HepG2 (cell line): ENCODE measurements around the gene FIGLA. TPM values are rescaled to one million over a fixed set of nuclear protein-coding genes. Genes with fewer than 3 reads are reported as not detected.

Experiments used
- ADNP ChIP-seq: sonication (generic); formaldehyde crosslinking; IDR thresholded peaks from 2 replicates; pipeline ENCODE4 v1.4.0; 2020; ENCODE audit warnings: missing genetic modification reagents
- ATF1 ChIP-seq: IDR thresholded peaks from 2 replicates; pipeline ENCODE4 v1.6.1; 2016; ENCODE audit warnings: mild to moderate bottlenecking, control low read depth
- CENPBD1 ChIP-seq: sonication (generic); formaldehyde crosslinking; IDR thresholded peaks from 2 replicates; pipeline ENCODE4 v1.8.0; 2022; ENCODE audit warnings: missing genetic modification reagents, low read depth, mild to moderate bottlenecking, borderline replicate concordance
- CREM ChIP-seq, 2 experiments: sonication (generic) in 1 of 2; formaldehyde crosslinking in 1 of 2; IDR thresholded peaks; 2 replicates each; pipeline versions ENCODE4 v1.4.0 to v1.6.1; 2016 to 2020; ENCODE audit warnings: antibody characterized with exemption in 1 of 2, mild to moderate bottlenecking in 1 of 2, missing genetic modification reagents in 1 of 2
- CSRNP2 ChIP-seq: sonication (generic); formaldehyde crosslinking; conservative IDR thresholded peaks from 2 replicates; pipeline ENCODE4 v1.8.0; 2022; ENCODE audit warnings: low read depth, missing genetic modification reagents
- GATAD2A ChIP-seq: IDR thresholded peaks from 2 replicates; pipeline ENCODE4 v1.6.1; 2016
- MYC ChIP-seq: sonication (generic); formaldehyde crosslinking; IDR thresholded peaks from 2 replicates; pipeline ENCODE4 v1.9.0; 2021; ENCODE audit warnings: missing genetic modification reagents, borderline replicate concordance
- PHF20 ChIP-seq: sonication (generic); formaldehyde crosslinking; IDR thresholded peaks from 2 replicates; pipeline ENCODE4 v1.5.0; 2020; ENCODE audit warnings: mild to moderate bottlenecking, missing genetic modification reagents
- POGK ChIP-seq: sonication (generic); formaldehyde crosslinking; conservative IDR thresholded peaks from 2 replicates; pipeline ENCODE4 v1.8.0; 2022; ENCODE audit warnings: mild to moderate bottlenecking, moderate library complexity, missing genetic modification reagents
- SETDB1 ChIP-seq: sonication (generic); formaldehyde crosslinking; IDR thresholded peaks from 2 replicates; pipeline ENCODE4 v1.5.1; 2020; ENCODE audit warnings: missing genetic modification reagents, mild to moderate bottlenecking, borderline replicate concordance
- SRSF1 ChIP-seq: fragments of 200-400 bp; formaldehyde crosslinking; optimal IDR thresholded peaks from 2 replicates; pipeline ENCODE3; 2017; ENCODE audit warnings: mild to moderate bottlenecking, low read depth, low read length, moderate library complexity
- TEAD2 ChIP-seq: sonication (generic); formaldehyde crosslinking; IDR thresholded peaks from 2 replicates; pipeline ENCODE4 v1.9.0; 2021; ENCODE audit warnings: missing genetic modification reagents
- TFDP1 ChIP-seq: IDR thresholded peaks from 2 replicates; pipeline ENCODE4 v1.6.1; 2016; ENCODE audit warnings: missing compliant biosample characterization, missing genetic modification reagents, borderline replicate concordance
- U2AF1 ChIP-seq: fragments of 200-400 bp; formaldehyde crosslinking; optimal IDR thresholded peaks from 2 replicates; pipeline ENCODE3; 2017; ENCODE audit warnings: mild to moderate bottlenecking, low read depth, low read length
- YEATS4 ChIP-seq: sonication (generic); formaldehyde crosslinking; IDR thresholded peaks from 2 replicates; pipeline ENCODE4 v1.4.0; 2020; ENCODE audit warnings: missing genetic modification reagents, borderline replicate concordance
- ZBTB25 ChIP-seq: IDR thresholded peaks from 2 replicates; pipeline ENCODE4 v1.6.1; 2018; ENCODE audit warnings: missing genetic modification reagents
- ZFP82 ChIP-seq: sonication (generic); formaldehyde crosslinking; IDR thresholded peaks from 2 replicates; pipeline ENCODE4 v1.5.1; 2020; ENCODE audit warnings: mild to moderate bottlenecking, missing genetic modification reagents, borderline replicate concordance
- ZNF180 ChIP-seq: sonication (generic); formaldehyde crosslinking; IDR thresholded peaks from 2 replicates; pipeline ENCODE4 v1.4.0; 2020; ENCODE audit warnings: low read depth, missing genetic modification reagents, borderline replicate concordance
- ZNF251 ChIP-seq: sonication (generic); formaldehyde crosslinking; IDR thresholded peaks from 2 replicates; pipeline ENCODE4 v1.9.0; 2021; ENCODE audit warnings: mild to moderate bottlenecking, missing genetic modification reagents
- ZNF276 ChIP-seq: sonication (generic); formaldehyde crosslinking; IDR thresholded peaks from 2 replicates; pipeline ENCODE4 v1.4.0; 2020; ENCODE audit warnings: mild to moderate bottlenecking, low read depth, missing genetic modification reagents
- ZNF496 ChIP-seq: sonication (generic); formaldehyde crosslinking; IDR thresholded peaks from 2 replicates; pipeline ENCODE4 v1.8.1; 2023; ENCODE audit warnings: mild to moderate bottlenecking, moderate library complexity, missing genetic modification reagents; ENCODE audit not compliant: insufficient replicate concordance
- ZNF776 ChIP-seq: sonication (generic); formaldehyde crosslinking; IDR thresholded peaks from 2 replicates; pipeline ENCODE4 v1.4.0; 2020; ENCODE audit warnings: mild to moderate bottlenecking, missing genetic modification reagents
- polyA plus RNA-seq, 8 experiments: library from polyadenylated mRNA; depleted of rRNA in 3 of 8; stranded (reverse) in 7 of 8; unstranded in 1 of 8; fragments of >200 nt; fragmentation: Illumina TruSeq in 4 of 8; extraction: Trizol in 4 of 8; gene quantifications; 2 replicates each; pipeline versions ENCODE4 v1.2.1 to v1.2.3, GENCODE V29; 2011 to 2016; ENCODE audit warnings: low read depth in 4 of 8, missing spikeins in 1 of 8, mixed read lengths in 1 of 8; ENCODE audit not compliant: insufficient read depth in 1 of 8
- total RNA-seq, 5 experiments: library from RNA; depleted of rRNA; stranded (reverse); fragments of >200 nt; fragmentation: Illumina TruSeq; extraction: Trizol; gene quantifications; 2 replicates each; pipeline ENCODE4 v1.2.3, GENCODE V29; 2016; ENCODE audit warnings: low read depth in 1 of 5

Gene FIGLA
- total and polyA plus RNA-seq, 2 of the 13 experiments (the other 11 are each of a cell fraction or from before 2014, with no cell fraction given), result not detected

GRCh38 chr2:70807102-70807827, 16.8 kb upstream of the FIGLA start (continued):
- TF ChIP-seq ZNF776 (CRISPR knock-in tag) (no peak), CREM (IDR thresholded peaks at IDR 0.05) (peak; percentile 92), CREM (CRISPR knock-in tag; IDR thresholded peaks at IDR 0.05) (no peak), SRSF1 (no peak), PHF20 (CRISPR knock-in tag) (no peak), CENPBD1 (CRISPR knock-in tag) (no peak), CSRNP2 (no peak), ADNP (CRISPR knock-in tag) (peak; percentile 93), ATF1 (peak; percentile 67), U2AF1 (no peak), POGK (CRISPR knock-in tag) (peak; percentile 72), ZNF251 (CRISPR knock-in tag) (no peak), ZBTB25 (peak; percentile 76; the same call in 1 of the 2 replicates), SETDB1 (CRISPR knock-in tag) (no peak), MYC (CRISPR knock-in tag) (no peak), ZNF496 (no peak), TFDP1 (CRISPR knock-in tag) (0 out of 2 replicates have a peak, but pooled peaks have one; percentile 61), ZNF276 (CRISPR knock-in tag) (no peak), ZFP82 (CRISPR knock-in tag) (no peak), ZNF180 (CRISPR knock-in tag) (no peak), YEATS4 (peak; percentile 56; the same call in 1 of the 2 replicates), GATAD2A (CRISPR knock-in tag) (peak; percentile 98), TEAD2 (no peak)
